ENCODE measurements around the gene CHMP1A. TPM values are rescaled to one million over a fixed set of nuclear protein-coding genes. Genes with fewer than 3 reads are reported as not detected.

The CHMP1A gene
- total RNA-seq, 4 donors from 2014 or later = 53.4 to 105 (median 78.8) TPM

- H3K4me3 ChIP-seq = no peak overlapping the region
- no peaks in the 10 kb centered on the region for H3K27me3 ChIP-seq
- H3K9me3 ChIP-seq = no peaks in the 10 kb centered on the region
- no peak overlapping the region for H3K27ac ChIP-seq
- TF ChIP-seq CTCF (IDR thresholded peaks at IDR 0.05 in 4 of 5, conservative IDR thresholded peaks at IDR 0.05 in 1 of 5) = no peak
- no peak for TF ChIP-seq POLR2A (IDR thresholded peaks at IDR 0.05)
- peaks cover 0 to 19% of the 10 kb centered on the region in 2 donors for H3K36me3 ChIP-seq
- ATAC-seq (no peak), DNase-seq (no peak)
- in situ Hi-C loops (cut with MboI; ENCODE audit: low sequenced_read_pairs in 4 of 4) (no loop called here), intact Hi-C loops (cut with DNase I; ENCODE audit: low total_unique reads) (loop anchor here (10.0 kb wide), 1 partner anchor 407 kb away; no protein-coding TSS in a partner anchor)
- peaks cover 5% of the 10 kb centered on the region in 2 donors for H3K4me1 ChIP-seq
Observed at GRCh38 chr16:89651584-89651983, 5.9 kb downstream of the CHMP1A start.

DNA sequence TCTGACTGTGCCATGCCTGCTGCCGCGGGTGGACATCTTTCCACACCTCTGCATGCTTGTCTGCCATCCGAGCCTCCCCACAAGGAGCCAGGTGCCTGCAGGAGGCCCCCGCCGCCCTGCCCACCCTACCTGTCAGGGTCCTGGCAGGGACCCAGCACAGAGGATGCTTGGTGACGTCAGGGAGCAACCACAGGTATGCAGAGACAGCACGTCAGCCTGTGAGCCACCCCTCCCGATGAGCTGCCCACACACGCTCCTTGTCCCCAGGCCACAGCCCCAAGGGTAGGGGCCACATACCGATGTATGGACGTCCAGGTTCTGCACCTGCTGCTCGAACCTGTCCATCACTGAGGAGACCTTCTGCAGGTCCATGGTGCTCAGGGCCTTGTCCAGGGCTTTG, 10.6 kb downstream of the CHMP1A start:
- Histone ChIP-seq H3K27me3 (no peaks in the 10 kb centered on the region), H3K9me3 (no peaks in the 10 kb centered on the region), H3K4me1 (no peaks in the 10 kb centered on the region), H3K36me3 (peaks cover 0 to 42% of the 10 kb centered on the region in 2 donors), H3K4me3 (no peak overlapping the region), H3K27ac (no peak overlapping the region)
- ATAC-seq (no peak), DNase-seq (no peak)
- intact Hi-C loops (cut with DNase I; ENCODE audit: low total_unique reads) (no loop called here), in situ Hi-C loops (cut with MboI; ENCODE audit: low sequenced_read_pairs in 4 of 4) (no loop called here)
- TF ChIP-seq CTCF (IDR thresholded peaks at IDR 0.05 in 4 of 5, conservative IDR thresholded peaks at IDR 0.05 in 1 of 5) = no peak
- TF ChIP-seq POLR2A (IDR thresholded peaks at IDR 0.05) = no peak

DNA sequence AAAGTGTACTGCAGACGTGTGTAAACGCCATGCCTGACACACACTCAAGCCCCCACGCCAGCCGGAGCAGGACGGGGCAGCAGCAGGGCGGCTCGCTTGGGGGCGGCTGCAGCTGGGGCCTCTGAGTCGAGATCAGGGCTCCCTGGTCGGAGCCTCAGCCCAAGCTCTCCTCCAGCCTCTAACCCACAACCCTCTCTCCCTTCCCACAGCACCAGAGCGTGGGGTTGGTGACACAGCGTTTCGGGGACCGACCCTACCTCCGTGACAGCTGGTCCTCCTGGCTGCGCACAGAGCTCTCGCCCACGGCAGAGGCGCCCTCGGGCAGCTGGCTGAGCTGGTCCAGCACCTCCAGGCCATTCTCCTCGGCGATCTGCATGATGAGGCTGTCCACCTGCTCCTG, 11.2 kb downstream of the CHMP1A start:
- intact Hi-C loops (cut with DNase I; ENCODE audit: low total_unique reads) (no loop called here), in situ Hi-C loops (cut with MboI; ENCODE audit: low sequenced_read_pairs in 4 of 4) (no loop called here)
- DNase-seq = no peak
- H3K36me3 ChIP-seq = peaks cover 0 to 37% of the 10 kb centered on the region in 2 donors
- no peaks in the 10 kb centered on the region for H3K27me3 ChIP-seq
- no peaks in the 10 kb centered on the region for H3K9me3 ChIP-seq
- TF ChIP-seq POLR2A (IDR thresholded peaks at IDR 0.05) = no peak
- TF ChIP-seq CTCF (IDR thresholded peaks at IDR 0.05 in 4 of 5, conservative IDR thresholded peaks at IDR 0.05 in 1 of 5) = no peak
- H3K27ac ChIP-seq = no peak overlapping the region
- no peak for ATAC-seq
- H3K4me3 ChIP-seq = no peak overlapping the region
- H3K4me1 ChIP-seq = peaks cover 0 to 1% of the 10 kb centered on the region in 2 donors

DNA sequence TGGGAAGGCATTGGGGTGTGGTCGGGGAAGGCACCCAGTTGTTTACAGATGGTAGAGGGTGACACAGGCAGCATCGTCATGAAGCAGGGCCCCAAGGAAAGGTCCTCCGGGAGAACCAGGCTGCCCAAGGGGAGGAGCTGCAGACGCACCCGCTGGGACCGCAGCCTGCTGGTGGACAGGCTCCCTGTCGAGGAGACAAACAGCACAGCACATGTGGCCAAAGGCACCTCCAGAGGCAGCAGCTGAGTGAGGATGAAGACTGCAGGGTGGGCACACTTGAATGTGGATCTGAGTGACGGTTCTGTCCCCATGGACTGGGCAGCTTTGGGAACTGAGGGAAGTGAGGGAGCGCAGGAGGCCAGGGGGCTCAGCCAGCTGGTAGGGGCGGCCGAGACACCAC, 12.4 kb downstream of the CHMP1A start:
- Histone ChIP-seq H3K27me3 (no peaks in the 10 kb centered on the region), H3K9me3 (no peaks in the 10 kb centered on the region), H3K27ac (no peak overlapping the region), H3K4me1 (peaks cover 8% of the 10 kb centered on the region in 2 donors), H3K4me3 (no peak overlapping the region), H3K36me3 (peaks cover 0 to 31% of the 10 kb centered on the region in 2 donors)
- intact Hi-C loops (cut with DNase I; ENCODE audit: low total_unique reads) = no loop called here
- TF ChIP-seq POLR2A (IDR thresholded peaks at IDR 0.05) (no peak), CTCF (IDR thresholded peaks at IDR 0.05 in 4 of 5, conservative IDR thresholded peaks at IDR 0.05 in 1 of 5) (no peak)
- ATAC-seq (no peak), DNase-seq (no peak)
- in situ Hi-C loops (cut with MboI; ENCODE audit: low sequenced_read_pairs in 4 of 4) = no loop called here

DNA sequence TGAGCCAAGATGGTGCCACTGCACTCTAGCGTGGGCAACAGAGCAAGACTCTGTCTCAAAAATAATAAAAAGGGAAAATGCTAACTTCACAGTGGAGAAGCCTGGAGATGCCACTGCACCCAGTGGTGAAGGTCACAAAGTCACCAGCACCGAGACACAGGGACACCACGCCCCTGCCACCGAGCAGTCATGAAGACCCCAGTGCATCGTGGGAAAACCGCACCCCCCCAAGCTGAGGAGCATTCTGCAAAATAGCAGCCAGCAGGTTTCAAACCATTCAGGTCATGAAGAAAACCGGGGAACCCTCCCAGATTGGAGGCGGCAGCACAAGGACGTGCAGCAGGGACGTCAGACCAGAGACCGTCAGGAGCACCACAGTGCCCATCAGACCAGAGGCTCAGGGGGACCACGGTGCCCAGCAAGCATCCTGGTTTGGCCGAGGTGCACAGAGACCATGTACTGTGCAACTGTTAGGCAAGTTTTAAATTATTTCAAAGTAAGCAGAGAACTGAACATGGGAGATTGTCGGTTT, 13.7 kb downstream of the CHMP1A start:
- ATAC-seq (no peak), DNase-seq (no peak)
- TF ChIP-seq CTCF (IDR thresholded peaks at IDR 0.05 in 4 of 5, conservative IDR thresholded peaks at IDR 0.05 in 1 of 5) = no peak
- TF ChIP-seq POLR2A (IDR thresholded peaks at IDR 0.05) = no peak
- Histone ChIP-seq H3K9me3 (no peaks in the 10 kb centered on the region), H3K27me3 (no peaks in the 10 kb centered on the region), H3K4me3 (no peak overlapping the region), H3K36me3 (peaks cover 0 to 31% of the 10 kb centered on the region in 2 donors), H3K27ac (no peak overlapping the region), H3K4me1 (peaks cover 8% of the 10 kb centered on the region in 2 donors)
- in situ Hi-C loops (cut with MboI; ENCODE audit: low sequenced_read_pairs in 4 of 4) = no loop called here
- intact Hi-C loops (cut with DNase I; ENCODE audit: low total_unique reads) = no loop called here

All from gastrocnemius medialis (tissue), 4 donors.